Measurements from ENCODE around the gene CACNA2D2.

CACNA2D2 gene

DNA sequence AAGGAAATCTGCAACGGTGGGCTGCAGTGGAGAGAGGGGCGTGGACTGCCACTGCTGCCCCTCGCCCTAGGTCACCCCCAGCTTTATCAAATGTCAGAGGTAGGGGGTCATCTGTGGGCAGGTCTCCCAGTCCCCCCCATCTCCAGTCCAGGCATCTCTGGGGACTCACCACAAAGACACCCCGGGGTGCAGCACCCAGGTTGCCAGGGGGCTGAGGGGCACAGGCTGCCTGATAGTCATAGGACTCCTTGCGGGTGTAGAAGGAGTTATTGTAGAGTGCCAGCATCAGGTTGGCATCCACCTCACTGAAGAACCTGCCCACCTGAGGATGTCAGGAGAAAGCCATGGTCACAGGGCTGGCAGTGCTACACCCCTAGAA is 137.6 kb downstream of the CACNA2D2 start (continued):
- TF ChIP-seq, protein P1, sequence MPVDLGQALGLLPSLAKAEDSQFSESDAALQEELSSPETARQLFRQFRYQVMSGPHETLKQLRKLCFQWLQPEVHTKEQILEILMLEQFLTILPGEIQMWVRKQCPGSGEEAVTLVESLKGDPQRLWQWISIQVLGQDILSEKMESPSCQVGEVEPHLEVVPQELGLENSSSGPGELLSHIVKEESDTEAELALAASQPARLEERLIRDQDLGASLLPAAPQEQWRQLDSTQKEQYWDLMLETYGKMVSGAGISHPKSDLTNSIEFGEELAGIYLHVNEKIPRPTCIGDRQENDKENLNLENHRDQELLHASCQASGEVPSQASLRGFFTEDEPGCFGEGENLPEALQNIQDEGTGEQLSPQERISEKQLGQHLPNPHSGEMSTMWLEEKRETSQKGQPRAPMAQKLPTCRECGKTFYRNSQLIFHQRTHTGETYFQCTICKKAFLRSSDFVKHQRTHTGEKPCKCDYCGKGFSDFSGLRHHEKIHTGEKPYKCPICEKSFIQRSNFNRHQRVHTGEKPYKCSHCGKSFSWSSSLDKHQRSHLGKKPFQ (tag by site-specific recombination; IDR thresholded peaks at IDR 0.05), result no peak
- TF ChIP-seq MYNN (tag by site-specific recombination; IDR thresholded peaks at IDR 0.05; ENCODE audit: borderline replicate concordance), result no peak
- no peak for TF ChIP-seq ZNF394 (tag by site-specific recombination; IDR thresholded peaks at IDR 0.05; ENCODE audit: borderline replicate concordance)
- no peak for TF ChIP-seq WT1 (tag by site-specific recombination; IDR thresholded peaks at IDR 0.05)
- TF ChIP-seq, protein P2, sequence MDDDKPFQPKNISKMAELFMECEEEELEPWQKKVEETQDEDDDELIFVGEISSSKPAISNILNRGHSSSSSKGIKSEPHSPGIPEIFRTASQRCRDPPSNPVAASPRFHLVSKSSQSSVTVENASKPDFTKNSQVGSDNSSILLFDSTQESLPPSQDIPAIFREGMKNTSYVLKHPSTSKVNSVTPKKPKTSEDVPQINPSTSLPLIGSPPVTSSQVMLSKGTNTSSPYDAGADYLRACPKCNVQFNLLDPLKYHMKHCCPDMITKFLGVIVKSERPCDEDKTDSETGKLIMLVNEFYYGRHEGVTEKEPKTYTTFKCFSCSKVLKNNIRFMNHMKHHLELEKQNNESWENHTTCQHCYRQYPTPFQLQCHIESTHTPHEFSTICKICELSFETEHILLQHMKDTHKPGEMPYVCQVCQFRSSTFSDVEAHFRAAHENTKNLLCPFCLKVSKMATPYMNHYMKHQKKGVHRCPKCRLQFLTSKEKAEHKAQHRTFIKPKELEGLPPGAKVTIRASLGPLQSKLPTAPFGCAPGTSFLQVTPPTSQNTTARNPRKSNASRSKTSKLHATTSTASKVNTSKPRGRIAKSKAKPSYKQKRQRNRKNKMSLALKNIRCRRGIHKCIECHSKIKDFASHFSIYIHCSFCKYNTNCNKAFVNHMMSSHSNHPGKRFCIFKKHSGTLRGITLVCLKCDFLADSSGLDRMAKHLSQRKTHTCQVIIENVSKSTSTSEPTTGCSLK (tag by site-specific recombination; IDR thresholded peaks at IDR 0.05), result no peak
- TF ChIP-seq, protein P3, sequence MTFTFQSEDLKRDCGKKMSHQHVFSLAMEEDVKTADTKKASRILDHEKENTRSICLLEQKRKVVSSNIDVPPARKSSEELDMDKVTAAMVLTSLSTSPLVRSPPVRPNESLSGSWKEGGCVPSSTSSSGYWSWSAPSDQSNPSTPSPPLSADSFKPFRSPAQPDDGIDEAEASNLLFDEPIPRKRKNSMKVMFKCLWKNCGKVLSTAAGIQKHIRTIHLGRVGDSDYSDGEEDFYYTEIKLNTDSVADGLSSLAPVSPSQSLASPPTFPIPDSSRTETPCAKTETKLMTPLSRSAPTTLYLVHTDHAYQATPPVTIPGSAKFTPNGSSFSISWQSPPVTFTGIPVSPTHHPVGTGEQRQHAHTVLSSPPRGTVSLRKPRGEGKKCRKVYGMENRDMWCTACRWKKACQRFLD (tag by site-specific recombination; IDR thresholded peaks at IDR 0.05), result no peak
- no peak for TF ChIP-seq ZNF366 (tag by site-specific recombination; conservative IDR thresholded peaks at IDR 0.05)
- TF ChIP-seq, protein P4, sequence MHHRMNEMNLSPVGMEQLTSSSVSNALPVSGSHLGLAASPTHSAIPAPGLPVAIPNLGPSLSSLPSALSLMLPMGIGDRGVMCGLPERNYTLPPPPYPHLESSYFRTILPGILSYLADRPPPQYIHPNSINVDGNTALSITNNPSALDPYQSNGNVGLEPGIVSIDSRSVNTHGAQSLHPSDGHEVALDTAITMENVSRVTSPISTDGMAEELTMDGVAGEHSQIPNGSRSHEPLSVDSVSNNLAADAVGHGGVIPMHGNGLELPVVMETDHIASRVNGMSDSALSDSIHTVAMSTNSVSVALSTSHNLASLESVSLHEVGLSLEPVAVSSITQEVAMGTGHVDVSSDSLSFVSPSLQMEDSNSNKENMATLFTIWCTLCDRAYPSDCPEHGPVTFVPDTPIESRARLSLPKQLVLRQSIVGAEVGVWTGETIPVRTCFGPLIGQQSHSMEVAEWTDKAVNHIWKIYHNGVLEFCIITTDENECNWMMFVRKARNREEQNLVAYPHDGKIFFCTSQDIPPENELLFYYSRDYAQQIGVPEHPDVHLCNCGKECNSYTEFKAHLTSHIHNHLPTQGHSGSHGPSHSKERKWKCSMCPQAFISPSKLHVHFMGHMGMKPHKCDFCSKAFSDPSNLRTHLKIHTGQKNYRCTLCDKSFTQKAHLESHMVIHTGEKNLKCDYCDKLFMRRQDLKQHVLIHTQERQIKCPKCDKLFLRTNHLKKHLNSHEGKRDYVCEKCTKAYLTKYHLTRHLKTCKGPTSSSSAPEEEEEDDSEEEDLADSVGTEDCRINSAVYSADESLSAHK (tag by site-specific recombination; IDR thresholded peaks at IDR 0.05), result no peak
- no peak for TF ChIP-seq KLF9 (tag by site-specific recombination; IDR thresholded peaks at IDR 0.05; ENCODE audit: low read depth)

DNA sequence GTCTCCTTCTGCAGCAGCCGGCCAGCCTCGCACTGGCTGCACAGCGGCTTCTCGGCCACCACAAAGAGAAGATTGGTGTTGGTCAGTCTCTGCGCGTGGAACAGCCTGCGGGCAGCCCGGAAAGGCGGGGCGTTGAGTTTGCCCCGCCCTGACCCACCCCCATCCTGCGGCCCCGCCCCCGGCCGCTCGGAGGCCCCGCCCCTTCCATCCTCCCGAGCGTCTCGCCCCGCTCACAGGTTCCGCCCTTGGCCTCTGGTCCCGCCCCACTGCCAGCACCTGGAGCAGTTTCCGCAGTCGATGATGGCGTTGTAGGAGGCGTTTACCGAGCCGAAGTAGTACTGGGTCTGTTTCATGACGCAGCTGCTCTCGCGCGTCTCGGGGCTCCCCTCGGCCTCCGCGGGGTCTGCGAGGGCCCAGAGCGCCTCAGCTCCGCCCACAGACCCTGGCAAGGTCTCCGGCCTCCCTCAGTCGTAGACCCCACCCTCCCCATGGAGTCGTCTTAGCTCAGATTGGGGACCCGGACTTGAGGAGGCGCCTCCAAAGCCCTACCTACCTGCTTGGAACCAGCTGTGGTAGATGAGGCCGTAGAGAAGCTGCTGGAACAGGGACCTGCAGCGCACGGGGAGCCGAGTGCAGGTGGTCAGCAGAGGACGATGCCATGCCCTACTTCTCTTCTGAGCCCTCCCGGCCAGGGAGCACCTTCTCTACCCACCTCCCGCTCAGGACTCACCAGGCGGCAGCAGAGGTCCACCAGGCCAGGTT is 138.2 kb downstream of the CACNA2D2 start:
- POLR2A ChIA-PET, result interaction anchor here (0.5 kb wide), 2 partner anchors 123 to 151 kb away, joined by 3 read pairs; no protein-coding TSS in a partner anchor
- Histone ChIP-seq H3K4me3 (ENCODE audit: low read depth, low read length) (peak overlapping the region; percentile 32), H3K36me3 (ENCODE audit: control insufficient read depth in 2 of 2, insufficient read depth in 1 of 2, low read length in 2 of 2) (no peaks in the 10 kb centered on the region), H3K4me1 (ENCODE audit: control insufficient read depth, insufficient read depth, low read length) (no peaks in the 10 kb centered on the region), H3K27ac (ENCODE audit: extremely low read depth, low read depth, low read length) (no peak overlapping the region), H3K9me3 (ENCODE audit: control insufficient read depth, insufficient read depth, low read depth, low read length) (no peaks in the 10 kb centered on the region)
- CTCF ChIA-PET, result interaction anchor here (0.6 to 1.4 kb wide), 2 partner anchors 17 to 1137 kb away, joined by 3 to 4 read pairs; no protein-coding TSS in a partner anchor
- TF ChIP-seq ZNF707 (tag by site-specific recombination; IDR thresholded peaks at IDR 0.05) (no peak), SP2 (tag by site-specific recombination; IDR thresholded peaks at IDR 0.05) (peak; percentile 73), SP3 (tag by site-specific recombination; IDR thresholded peaks at IDR 0.05) (peak; percentile 58), ZNF184 (tag by site-specific recombination; IDR thresholded peaks at IDR 0.05) (no peak), YY2 (tag by site-specific recombination; IDR thresholded peaks at IDR 0.05) (no peak), ZNF621 (tag by site-specific recombination; IDR thresholded peaks at IDR 0.05) (no peak), ZBTB17 (tag by site-specific recombination; IDR thresholded peaks at IDR 0.05) (peak; percentile 66), ZNF10 (tag by site-specific recombination; IDR thresholded peaks at IDR 0.05) (no peak), ZNF585B (tag by site-specific recombination; IDR thresholded peaks at IDR 0.05) (no peak), ZNF629 (tag by site-specific recombination; IDR thresholded peaks at IDR 0.05) (0 out of 2 replicates have a peak, but pooled peaks have one; percentile 28)
- TF ChIP-seq, protein P3 (tag by site-specific recombination; IDR thresholded peaks at IDR 0.05), result no peak
- TF ChIP-seq, protein P5, sequence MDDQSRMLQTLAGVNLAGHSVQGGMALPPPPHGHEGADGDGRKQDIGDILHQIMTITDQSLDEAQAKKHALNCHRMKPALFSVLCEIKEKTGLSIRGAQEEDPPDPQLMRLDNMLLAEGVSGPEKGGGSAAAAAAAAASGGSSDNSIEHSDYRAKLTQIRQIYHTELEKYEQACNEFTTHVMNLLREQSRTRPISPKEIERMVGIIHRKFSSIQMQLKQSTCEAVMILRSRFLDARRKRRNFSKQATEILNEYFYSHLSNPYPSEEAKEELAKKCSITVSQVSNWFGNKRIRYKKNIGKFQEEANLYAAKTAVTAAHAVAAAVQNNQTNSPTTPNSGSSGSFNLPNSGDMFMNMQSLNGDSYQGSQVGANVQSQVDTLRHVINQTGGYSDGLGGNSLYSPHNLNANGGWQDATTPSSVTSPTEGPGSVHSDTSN (CRISPR knock-in tag; IDR thresholded peaks at IDR 0.05), result no peak
- TF ChIP-seq, protein P6, sequence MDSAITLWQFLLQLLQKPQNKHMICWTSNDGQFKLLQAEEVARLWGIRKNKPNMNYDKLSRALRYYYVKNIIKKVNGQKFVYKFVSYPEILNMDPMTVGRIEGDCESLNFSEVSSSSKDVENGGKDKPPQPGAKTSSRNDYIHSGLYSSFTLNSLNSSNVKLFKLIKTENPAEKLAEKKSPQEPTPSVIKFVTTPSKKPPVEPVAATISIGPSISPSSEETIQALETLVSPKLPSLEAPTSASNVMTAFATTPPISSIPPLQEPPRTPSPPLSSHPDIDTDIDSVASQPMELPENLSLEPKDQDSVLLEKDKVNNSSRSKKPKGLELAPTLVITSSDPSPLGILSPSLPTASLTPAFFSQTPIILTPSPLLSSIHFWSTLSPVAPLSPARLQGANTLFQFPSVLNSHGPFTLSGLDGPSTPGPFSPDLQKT (IDR thresholded peaks at IDR 0.05; ENCODE audit: borderline replicate concordance, low read depth, low read length), result no peak
- TF ChIP-seq, protein P7, sequence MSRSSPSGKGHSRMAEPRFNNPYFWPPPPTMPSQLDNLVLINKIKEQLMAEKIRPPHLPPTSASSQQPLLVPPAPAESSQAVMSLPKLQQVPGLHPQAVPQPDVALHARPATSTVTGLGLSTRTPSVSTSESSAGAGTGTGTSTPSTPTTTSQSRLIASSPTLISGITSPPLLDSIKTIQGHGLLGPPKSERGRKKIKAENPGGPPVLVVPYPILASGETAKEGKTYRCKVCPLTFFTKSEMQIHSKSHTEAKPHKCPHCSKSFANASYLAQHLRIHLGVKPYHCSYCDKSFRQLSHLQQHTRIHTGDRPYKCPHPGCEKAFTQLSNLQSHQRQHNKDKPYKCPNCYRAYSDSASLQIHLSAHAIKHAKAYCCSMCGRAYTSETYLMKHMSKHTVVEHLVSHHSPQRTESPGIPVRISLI (tag by site-specific recombination; IDR thresholded peaks at IDR 0.05), result no peak

All from HEK293 (cell line).